Spleen (tissue), 7 donors: ENCODE measurements around the gene SLC8A1.

Experiments
- POLR2A ChIP-seq, 3 donors: fragments of 450-650 bp; IDR thresholded peaks; one replicate each; pipeline ENCODE4 v1.5.1; 2017; ENCODE audit warnings: antibody characterized with exemption in 3 of 3, mild to moderate bottlenecking in 1 of 3
- POLR2AphosphoS5 ChIP-seq, 3 donors: sonication (generic); formaldehyde crosslinking; IDR thresholded peaks; one replicate each; pipeline ENCODE4 v1.5.1; 2017; ENCODE audit warnings: antibody characterized with exemption in 3 of 3
- TF ChIP-seq, protein P1 (sequence below), 11 experiments: fragments of 200-600 bp in 7 of 11; fragments of 450-650 bp in 4 of 11; sonication (generic) in 4 of 11; IDR thresholded peaks in 8 of 11; conservative IDR thresholded peaks in 3 of 11; 1 replicate in 7 of 11; 2 replicates in 4 of 11; pipeline versions ENCODE4 v1.4.0 to v1.8.0; 2016 to 2021; ENCODE audit warnings: antibody characterized with exemption in 11 of 11, inconsistent platforms in 4 of 11, mild to moderate bottlenecking in 1 of 11
- donor health status: DM: no; HTN: no; CAD: no; lungs with moderate emphysema.
- donor health status: DM: no; HTN: no; CAD: no.
- donor health status: DM: no; HTN: no; CAD: no.

DNA sequence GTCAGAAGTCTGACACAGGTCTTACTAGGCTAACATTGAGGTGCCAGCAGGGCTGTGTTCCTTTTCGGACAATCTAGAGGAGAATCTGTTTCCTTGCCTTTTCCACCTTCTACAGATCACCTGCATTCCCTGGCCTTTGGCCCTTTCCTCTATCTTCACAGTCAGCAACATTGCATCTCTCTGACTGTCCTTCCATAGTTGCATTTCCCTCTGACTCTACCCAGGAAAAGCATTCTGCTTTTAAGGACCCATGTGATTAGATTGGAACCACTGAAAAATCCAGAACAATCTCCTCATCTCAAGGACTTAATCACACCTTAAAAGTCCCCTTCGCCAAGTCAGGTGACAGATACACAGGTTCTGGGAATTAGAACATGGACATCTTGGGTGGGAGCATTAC, 181.5 kb downstream of the SLC8A1 start:
- TF ChIP-seq, protein P1, sequence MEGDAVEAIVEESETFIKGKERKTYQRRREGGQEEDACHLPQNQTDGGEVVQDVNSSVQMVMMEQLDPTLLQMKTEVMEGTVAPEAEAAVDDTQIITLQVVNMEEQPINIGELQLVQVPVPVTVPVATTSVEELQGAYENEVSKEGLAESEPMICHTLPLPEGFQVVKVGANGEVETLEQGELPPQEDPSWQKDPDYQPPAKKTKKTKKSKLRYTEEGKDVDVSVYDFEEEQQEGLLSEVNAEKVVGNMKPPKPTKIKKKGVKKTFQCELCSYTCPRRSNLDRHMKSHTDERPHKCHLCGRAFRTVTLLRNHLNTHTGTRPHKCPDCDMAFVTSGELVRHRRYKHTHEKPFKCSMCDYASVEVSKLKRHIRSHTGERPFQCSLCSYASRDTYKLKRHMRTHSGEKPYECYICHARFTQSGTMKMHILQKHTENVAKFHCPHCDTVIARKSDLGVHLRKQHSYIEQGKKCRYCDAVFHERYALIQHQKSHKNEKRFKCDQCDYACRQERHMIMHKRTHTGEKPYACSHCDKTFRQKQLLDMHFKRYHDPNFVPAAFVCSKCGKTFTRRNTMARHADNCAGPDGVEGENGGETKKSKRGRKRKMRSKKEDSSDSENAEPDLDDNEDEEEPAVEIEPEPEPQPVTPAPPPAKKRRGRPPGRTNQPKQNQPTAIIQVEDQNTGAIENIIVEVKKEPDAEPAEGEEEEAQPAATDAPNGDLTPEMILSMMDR (IDR thresholded peaks at IDR 0.05 in 8 of 11, conservative IDR thresholded peaks at IDR 0.05 in 3 of 11) = no peak
- TF ChIP-seq POLR2A (IDR thresholded peaks at IDR 0.05) (no peak), POLR2AphosphoS5 (IDR thresholded peaks at IDR 0.05) (no peak)
